Lower leg skin (tissue), 4 donors: ENCODE data around the gene AUTS2. TPM values are rescaled to one million over a fixed set of nuclear protein-coding genes. Genes with fewer than 3 reads are reported as not detected.

Source experiments
- DNase-seq, 2 donors: peaks; one replicate each; pipeline ENCODE4 v3.0.0-alpha.2; 2019; ENCODE audit warnings: low spot score in 2 of 2
- H3K4me3 ChIP-seq: fragments of 200-600 bp; sonication (generic); 2 replicates; pipeline ENCODE4 v1.5.1; 2017; ENCODE audit warnings: mild to moderate bottlenecking, low read depth; ENCODE audit not compliant: poor library complexity, severe bottlenecking
- POLR2A ChIP-seq, 2 donors: fragments of 450-650 bp; IDR thresholded peaks; one replicate each; pipeline ENCODE4 v1.6.1; 2016 to 2017; ENCODE audit warnings: antibody characterized with exemption in 2 of 2, mild to moderate bottlenecking in 1 of 2, moderate library complexity in 1 of 2
- WGBS, 2 donors: methylation state at CpG; one replicate each; pipeline ENCODE4 v1.1.5; 2018; 5-methylcytosine and 5-hydroxymethylcytosine counted together
- intact Hi-C: fragments of 100-400 bp; cut with DNase I; formaldehyde crosslinking; loops from one replicate; pipeline ENCODE4 v1.15.0; 2023; ENCODE audit warnings: low total_unique reads
- total RNA-seq, 4 donors: library from RNA; depleted of rRNA; stranded (reverse); fragments of >200 nt; gene quantifications; one replicate each; pipeline ENCODE4 v1.1.0, GENCODE V29; 2016
- TF ChIP-seq, protein P1 (sequence below), 3 donors: fragments of 450-650 bp; IDR thresholded peaks; one replicate each; pipeline ENCODE4 v1.5.1; 2016; ENCODE audit warnings: antibody characterized with exemption in 3 of 3, mild to moderate bottlenecking in 3 of 3, moderate library complexity in 2 of 3

AUTS2 gene
- total RNA-seq, 4 donors from 2014 or later = 30.8 to 41.9 (median 40.5) TPM

GRCh38 chr7:70574314-70574834, 976.1 kb downstream of the AUTS2 start:
- no peak overlapping the region for H3K4me3 ChIP-seq
- TF ChIP-seq, protein P1, sequence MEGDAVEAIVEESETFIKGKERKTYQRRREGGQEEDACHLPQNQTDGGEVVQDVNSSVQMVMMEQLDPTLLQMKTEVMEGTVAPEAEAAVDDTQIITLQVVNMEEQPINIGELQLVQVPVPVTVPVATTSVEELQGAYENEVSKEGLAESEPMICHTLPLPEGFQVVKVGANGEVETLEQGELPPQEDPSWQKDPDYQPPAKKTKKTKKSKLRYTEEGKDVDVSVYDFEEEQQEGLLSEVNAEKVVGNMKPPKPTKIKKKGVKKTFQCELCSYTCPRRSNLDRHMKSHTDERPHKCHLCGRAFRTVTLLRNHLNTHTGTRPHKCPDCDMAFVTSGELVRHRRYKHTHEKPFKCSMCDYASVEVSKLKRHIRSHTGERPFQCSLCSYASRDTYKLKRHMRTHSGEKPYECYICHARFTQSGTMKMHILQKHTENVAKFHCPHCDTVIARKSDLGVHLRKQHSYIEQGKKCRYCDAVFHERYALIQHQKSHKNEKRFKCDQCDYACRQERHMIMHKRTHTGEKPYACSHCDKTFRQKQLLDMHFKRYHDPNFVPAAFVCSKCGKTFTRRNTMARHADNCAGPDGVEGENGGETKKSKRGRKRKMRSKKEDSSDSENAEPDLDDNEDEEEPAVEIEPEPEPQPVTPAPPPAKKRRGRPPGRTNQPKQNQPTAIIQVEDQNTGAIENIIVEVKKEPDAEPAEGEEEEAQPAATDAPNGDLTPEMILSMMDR (IDR thresholded peaks at IDR 0.05) = no peak
- no peak for TF ChIP-seq POLR2A (IDR thresholded peaks at IDR 0.05)
- intact Hi-C loops = no loop called here
- DNase-seq = no peak
- 79 to 91% methylated on average over 5 of the region's 5 CpGs for WGBS, 2 donors

GRCh38 chr7:70574970-70575799, 976.9 kb downstream of the AUTS2 start:
- TF ChIP-seq POLR2A (IDR thresholded peaks at IDR 0.05) = no peak
- TF ChIP-seq, protein P1 (IDR thresholded peaks at IDR 0.05) = no peak
- no peak for DNase-seq
- WGBS, 2 donors = 40 to 57% methylated on average over 11 of the region's 11 CpGs
- intact Hi-C loops = no loop called here
- no peak overlapping the region for H3K4me3 ChIP-seq

DNA sequence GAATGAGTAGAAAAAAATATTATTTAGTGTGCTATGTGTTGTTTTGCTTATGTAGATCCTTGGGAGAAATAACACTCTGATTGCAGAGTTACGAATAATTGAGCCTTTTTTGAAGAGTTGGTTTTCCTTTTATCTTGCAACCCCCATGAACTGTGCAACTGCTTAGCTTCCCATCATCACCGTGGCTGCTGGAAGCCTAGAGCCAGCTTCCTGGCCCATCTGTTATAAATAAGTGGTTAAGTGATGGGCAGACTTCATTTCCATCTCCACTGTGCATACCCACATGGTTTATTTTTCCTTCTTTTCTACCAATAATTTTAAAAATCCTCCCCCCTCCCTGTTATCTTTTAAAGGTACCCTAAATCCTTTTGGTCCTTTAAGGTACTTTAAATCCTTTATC, 978.8 kb downstream of the AUTS2 start:
- no peak for DNase-seq
- 59 to 69% methylated on average over 2 of the region's 2 CpGs for WGBS, 2 donors
- intact Hi-C loops = no loop called here
- H3K4me3 ChIP-seq = no peak overlapping the region
- TF ChIP-seq POLR2A (IDR thresholded peaks at IDR 0.05) = no peak
- TF ChIP-seq, protein P1 (IDR thresholded peaks at IDR 0.05) = no peak

- intact Hi-C loops = no loop called here
- H3K4me3 ChIP-seq = no peak overlapping the region
- TF ChIP-seq, protein P1 (IDR thresholded peaks at IDR 0.05) = no peak
- no peak for TF ChIP-seq POLR2A (IDR thresholded peaks at IDR 0.05)
- 93 to 96% methylated on average over 3 of the region's 3 CpGs for WGBS, 2 donors
- DNase-seq = no peak
These were observed 979.9 kb downstream of the AUTS2 start for GRCh38 chr7:70578131-70578530.

DNA sequence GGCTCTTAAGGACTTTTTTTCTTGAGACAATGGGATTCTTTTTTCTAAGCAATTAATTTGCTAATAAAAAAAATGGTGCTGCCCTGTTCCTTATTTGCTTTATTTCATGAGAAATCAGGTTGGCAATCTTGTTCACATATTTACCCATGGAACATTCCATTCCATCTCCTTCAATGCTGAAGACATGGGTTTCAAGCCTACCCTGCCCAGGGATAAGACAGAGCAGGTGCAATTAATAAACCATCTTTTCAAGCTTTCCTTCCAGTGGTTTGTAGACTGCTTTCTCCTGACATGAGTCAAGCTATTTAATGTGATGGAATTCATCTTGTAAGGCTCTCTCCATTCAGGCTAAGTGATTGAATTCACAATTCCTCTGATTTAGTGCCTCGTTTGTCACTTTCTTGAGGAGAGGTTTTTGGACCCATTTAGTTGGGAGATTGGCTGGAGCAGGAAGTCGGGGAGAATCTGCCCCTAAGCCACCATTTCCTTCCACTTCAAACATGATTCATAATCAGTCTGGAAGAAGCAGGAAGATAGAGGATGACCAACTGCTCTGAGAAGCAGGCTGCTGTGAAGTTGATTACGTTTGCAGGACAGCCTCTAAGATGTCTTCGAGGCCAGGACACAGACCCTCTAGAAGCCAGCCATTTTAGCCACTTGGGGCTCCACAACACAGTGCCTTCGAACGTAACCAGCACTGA, 981.3 kb downstream of the AUTS2 start:
- 76 to 88% methylated on average over 6 of the region's 6 CpGs for WGBS, 2 donors
- TF ChIP-seq POLR2A (IDR thresholded peaks at IDR 0.05) = no peak
- TF ChIP-seq, protein P1 (IDR thresholded peaks at IDR 0.05) = no peak
- intact Hi-C loops = no loop called here
- DNase-seq = no peak
- H3K4me3 ChIP-seq = no peak overlapping the region
